Esophagus squamous epithelium (tissue), 5 donors: ENCODE data around the gene MAN2B1. TPM values are rescaled to one million over a fixed set of nuclear protein-coding genes. Genes with fewer than 3 reads are reported as not detected.
"Not testable (repeated sequence)": the region's sequence is repeated elsewhere in the genome, so short reads cannot be mapped to it uniquely, and the experiment has no call there.

Source experiments
- DNase-seq: peaks from one replicate; lab custom pipeline; 2025; lab: John Stamatoyannopoulos, UW
- H3K27ac ChIP-seq, 4 donors: fragments of 200-600 bp; sonication (generic); one replicate each; pipeline ENCODE4 v1.5.1; 2016 to 2019; ENCODE audit warnings: mild to moderate bottlenecking in 1 of 4
- H3K27me3 ChIP-seq, 4 donors: fragments of 200-600 bp; sonication (generic); 1 replicate in 3 of 4; 2 replicates in 1 of 4; pipeline versions ENCODE4 v1.5.1 to v1.6.0; 2017 to 2021; ENCODE audit warnings: antibody characterized with exemption in 1 of 4
- H3K36me3 ChIP-seq, 3 donors: fragments of 200-600 bp; sonication (generic); one replicate each; pipeline ENCODE4 v1.5.1; 2016 to 2019
- H3K4me1 ChIP-seq, 3 donors: fragments of 200-600 bp; sonication (generic); one replicate each; pipeline ENCODE4 v1.5.1; 2017 to 2019
- H3K4me3 ChIP-seq, 4 donors: fragments of 200-600 bp; sonication (generic); 1 replicate in 3 of 4; 2 replicates in 1 of 4; pipeline ENCODE4 v1.5.1; 2016 to 2019; ENCODE audit warnings: mild to moderate bottlenecking in 2 of 4, moderate library complexity in 1 of 4
- H3K9me3 ChIP-seq, 3 donors: fragments of 200-600 bp; sonication (generic); one replicate each; pipeline ENCODE4 v1.5.1; 2016 to 2019
- POLR2A ChIP-seq, 4 donors: fragments of 450-650 bp; IDR thresholded peaks; one replicate each; pipeline ENCODE4 v1.6.1; 2017; ENCODE audit warnings: antibody characterized with exemption in 4 of 4, mild to moderate bottlenecking in 4 of 4, moderate library complexity in 3 of 4
- WGBS, 2 donors: methylation state at CpG; one replicate each; pipeline ENCODE4 v1.1.5; 2018; 5-methylcytosine and 5-hydroxymethylcytosine counted together
- intact Hi-C: fragments of 100-400 bp; cut with DNase I; formaldehyde crosslinking; loops from one replicate; pipeline ENCODE4 v1.15.0; 2022
- total RNA-seq, 4 donors: library from RNA; depleted of rRNA; stranded (reverse); fragments of >200 nt; gene quantifications; one replicate each; pipeline ENCODE4 v1.1.0, GENCODE V29; 2016
- TF ChIP-seq, protein P1 (sequence below), 6 experiments: fragments of 450-650 bp in 4 of 6; fragments of 200-600 bp in 2 of 6; sonication (generic) in 2 of 6; IDR thresholded peaks; one replicate each; pipeline ENCODE4 v1.5.1; 2016 to 2019; ENCODE audit warnings: antibody characterized with exemption in 6 of 6, mild to moderate bottlenecking in 4 of 6, moderate library complexity in 4 of 6
- donor health status: DM: yes; HTN: yes; CAD: no.

The MAN2B1 gene
- total RNA-seq, 4 donors from 2014 or later = 25.5 to 55.5 (median 39.4) TPM

DNA sequence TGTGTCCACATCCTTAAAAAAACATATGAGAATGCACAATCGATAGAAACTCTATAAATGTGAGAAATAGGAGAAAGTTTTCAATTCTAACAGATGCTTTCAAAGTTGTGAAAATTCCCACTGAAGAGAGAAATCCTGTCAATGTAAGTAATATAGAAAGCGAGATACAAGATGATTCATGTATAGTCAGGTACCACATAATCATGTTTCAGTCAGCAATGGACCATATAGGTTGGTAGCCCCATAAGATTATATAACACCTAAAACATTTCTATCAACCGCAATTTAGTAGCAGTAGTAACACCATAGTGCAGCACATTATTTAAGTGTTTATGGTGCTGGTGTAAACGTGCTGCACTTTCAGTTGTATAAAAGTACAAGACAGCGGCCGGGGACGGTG lies 37.3 kb downstream of the MAN2B1 start:
- no peak for TF ChIP-seq POLR2A (IDR thresholded peaks at IDR 0.05)
- TF ChIP-seq, protein P1, sequence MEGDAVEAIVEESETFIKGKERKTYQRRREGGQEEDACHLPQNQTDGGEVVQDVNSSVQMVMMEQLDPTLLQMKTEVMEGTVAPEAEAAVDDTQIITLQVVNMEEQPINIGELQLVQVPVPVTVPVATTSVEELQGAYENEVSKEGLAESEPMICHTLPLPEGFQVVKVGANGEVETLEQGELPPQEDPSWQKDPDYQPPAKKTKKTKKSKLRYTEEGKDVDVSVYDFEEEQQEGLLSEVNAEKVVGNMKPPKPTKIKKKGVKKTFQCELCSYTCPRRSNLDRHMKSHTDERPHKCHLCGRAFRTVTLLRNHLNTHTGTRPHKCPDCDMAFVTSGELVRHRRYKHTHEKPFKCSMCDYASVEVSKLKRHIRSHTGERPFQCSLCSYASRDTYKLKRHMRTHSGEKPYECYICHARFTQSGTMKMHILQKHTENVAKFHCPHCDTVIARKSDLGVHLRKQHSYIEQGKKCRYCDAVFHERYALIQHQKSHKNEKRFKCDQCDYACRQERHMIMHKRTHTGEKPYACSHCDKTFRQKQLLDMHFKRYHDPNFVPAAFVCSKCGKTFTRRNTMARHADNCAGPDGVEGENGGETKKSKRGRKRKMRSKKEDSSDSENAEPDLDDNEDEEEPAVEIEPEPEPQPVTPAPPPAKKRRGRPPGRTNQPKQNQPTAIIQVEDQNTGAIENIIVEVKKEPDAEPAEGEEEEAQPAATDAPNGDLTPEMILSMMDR (IDR thresholded peaks at IDR 0.05) = no peak
- intact Hi-C loops = no loop called here
- peaks cover 0 to 57% (median 40%) of the 10 kb centered on the region in 3 donors for H3K9me3 ChIP-seq
- H3K27me3 ChIP-seq = no peaks in the 10 kb centered on the region
- peaks cover 32 to 76% (median 50%) of the 10 kb centered on the region in 3 donors for H3K36me3 ChIP-seq
- no peak overlapping the region for H3K4me3 ChIP-seq
- WGBS, 2 donors = 89 to 94% methylated on average over 4 to 7 of the region's 7 CpGs
- no peak for DNase-seq
- no peaks in the 10 kb centered on the region for H3K4me1 ChIP-seq
- no peak overlapping the region for H3K27ac ChIP-seq

DNA sequence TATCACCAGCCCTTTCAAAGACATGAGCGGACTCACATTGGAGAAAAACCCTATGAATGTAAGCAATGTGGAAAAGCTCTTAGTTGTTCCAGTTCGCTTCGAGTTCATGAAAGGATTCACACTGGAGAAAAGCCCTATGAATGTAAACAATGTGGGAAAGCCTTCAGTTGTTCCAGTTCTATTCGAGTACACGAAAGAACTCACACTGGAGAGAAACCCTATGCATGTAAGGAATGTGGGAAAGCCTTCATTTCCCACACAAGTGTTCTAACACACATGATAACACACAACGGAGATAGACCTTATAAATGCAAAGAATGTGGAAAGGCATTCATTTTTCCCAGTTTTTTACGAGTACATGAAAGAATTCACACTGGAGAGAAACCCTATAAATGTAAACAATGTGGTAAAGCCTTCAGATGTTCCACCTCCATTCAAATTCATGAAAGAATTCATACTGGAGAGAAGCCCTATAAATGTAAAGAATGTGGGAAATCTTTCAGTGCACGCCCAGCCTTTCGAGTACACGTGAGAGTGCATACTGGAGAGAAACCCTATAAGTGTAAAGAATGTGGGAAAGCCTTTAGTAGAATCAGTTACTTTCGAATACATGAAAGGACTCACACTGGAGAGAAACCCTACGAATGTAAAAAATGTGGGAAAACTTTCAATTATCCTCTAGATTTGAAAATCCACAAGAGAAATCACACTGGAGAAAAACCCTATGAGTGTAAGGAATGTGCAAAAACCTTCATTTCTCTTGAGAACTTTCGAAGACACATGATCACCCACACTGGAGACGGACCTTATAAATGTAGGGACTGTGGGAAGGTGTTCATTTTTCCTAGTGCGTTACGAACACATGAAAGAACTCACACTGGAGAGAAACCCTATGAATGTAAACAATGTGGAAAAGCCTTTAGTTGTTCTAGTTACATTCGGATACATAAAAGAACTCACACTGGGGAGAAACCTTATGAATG lies 38.2 kb downstream of the MAN2B1 start:
- Histone ChIP-seq H3K9me3 (peaks cover 0 to 57% (median 40%) of the 10 kb centered on the region in 3 donors), H3K27ac (no peak overlapping the region), H3K4me3 (no peak overlapping the region), H3K36me3 (peaks cover 32 to 85% (median 58%) of the 10 kb centered on the region in 3 donors), H3K4me1 (no peaks in the 10 kb centered on the region), H3K27me3 (no peaks in the 10 kb centered on the region)
- DNase-seq = no peak
- intact Hi-C loops = no loop called here
- no peak for TF ChIP-seq POLR2A (IDR thresholded peaks at IDR 0.05)
- TF ChIP-seq, protein P1 (IDR thresholded peaks at IDR 0.05) = no peak
- WGBS, 2 donors = 96% methylated on average over 17 of the region's 17 CpGs

DNA sequence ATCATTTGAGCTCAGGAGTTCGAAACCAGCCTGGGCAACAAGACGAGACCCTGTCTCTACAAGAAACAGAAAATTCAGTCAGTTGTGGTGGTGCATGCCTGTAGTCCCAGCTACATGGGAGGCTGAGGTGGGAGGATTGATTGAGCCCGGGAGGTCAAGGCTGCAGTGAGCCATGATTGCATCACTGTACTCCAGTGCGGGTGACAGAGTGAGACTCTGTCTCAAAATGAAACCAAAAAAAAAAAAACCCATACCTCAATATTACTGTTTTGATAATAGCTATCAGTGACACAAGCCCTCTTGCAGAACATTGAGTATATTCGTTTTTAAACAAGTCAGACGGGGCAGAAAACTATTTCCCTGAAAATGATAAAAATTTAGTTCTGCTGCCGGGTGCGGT lies 39.6 kb downstream of the MAN2B1 start:
- Histone ChIP-seq H3K27ac (no peak overlapping the region), H3K36me3 (peaks cover 32 to 88% (median 58%) of the 10 kb centered on the region in 3 donors), H3K9me3 (peaks cover 0 to 57% (median 40%) of the 10 kb centered on the region in 3 donors), H3K4me3 (no peak overlapping the region), H3K4me1 (peaks cover 0 to 5% (median 0%) of the 10 kb centered on the region in 3 donors), H3K27me3 (no peaks in the 10 kb centered on the region)
- WGBS, 2 donors = 87 to 94% methylated on average over 8 of the region's 8 CpGs
- DNase-seq = no peak
- TF ChIP-seq, protein P1 (IDR thresholded peaks at IDR 0.05) = no peak
- TF ChIP-seq POLR2A (IDR thresholded peaks at IDR 0.05) = no peak
- intact Hi-C loops = no loop called here

DNA sequence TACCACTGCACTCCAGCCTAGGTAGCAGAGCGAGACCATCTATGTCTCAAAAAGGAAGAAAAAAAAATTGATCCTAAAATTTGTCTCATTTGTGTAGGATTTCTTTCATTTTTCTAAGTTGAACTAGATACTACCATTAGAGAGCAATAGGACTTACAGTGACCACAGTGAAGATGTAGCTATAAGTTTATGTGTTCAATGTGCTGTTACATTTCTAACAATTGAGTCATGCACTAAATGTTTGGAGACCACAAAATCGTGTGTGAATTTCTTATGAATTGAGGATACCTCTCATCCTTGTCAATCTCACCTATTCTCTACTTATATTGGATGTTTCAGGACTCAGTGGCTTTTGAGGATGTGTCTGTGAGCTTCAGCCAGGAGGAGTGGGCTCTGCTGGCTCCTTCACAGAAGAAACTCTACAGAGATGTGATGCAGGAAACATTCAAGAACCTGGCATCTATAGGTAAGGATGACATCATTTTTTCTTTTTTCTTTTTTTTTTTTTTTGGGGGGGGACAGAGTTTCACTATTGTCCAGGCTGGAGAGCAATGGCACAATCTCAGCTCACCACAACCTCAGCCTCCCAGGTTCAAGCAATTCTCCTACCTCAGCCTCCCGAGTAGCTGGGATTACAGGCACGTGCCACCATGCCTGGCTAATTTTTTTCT lies 43.0 kb downstream of the MAN2B1 start:
- no peak for DNase-seq
- no peaks in the 10 kb centered on the region for H3K27me3 ChIP-seq
- H3K9me3 ChIP-seq = peaks cover 0 to 42% (median 25%) of the 10 kb centered on the region in 3 donors
- H3K4me1 ChIP-seq = peaks cover 0 to 14% (median 0%) of the 10 kb centered on the region in 3 donors
- intact Hi-C loops = no loop called here
- H3K36me3 ChIP-seq = peaks cover 32 to 71% (median 49%) of the 10 kb centered on the region in 3 donors
- WGBS, 2 donors = 84 to 90% methylated on average over 4 of the region's 4 CpGs
- TF ChIP-seq POLR2A (IDR thresholded peaks at IDR 0.05) = no peak
- TF ChIP-seq, protein P1 (IDR thresholded peaks at IDR 0.05) = no peak
- no peak overlapping the region for H3K27ac ChIP-seq
- no peak overlapping the region for H3K4me3 ChIP-seq

DNA sequence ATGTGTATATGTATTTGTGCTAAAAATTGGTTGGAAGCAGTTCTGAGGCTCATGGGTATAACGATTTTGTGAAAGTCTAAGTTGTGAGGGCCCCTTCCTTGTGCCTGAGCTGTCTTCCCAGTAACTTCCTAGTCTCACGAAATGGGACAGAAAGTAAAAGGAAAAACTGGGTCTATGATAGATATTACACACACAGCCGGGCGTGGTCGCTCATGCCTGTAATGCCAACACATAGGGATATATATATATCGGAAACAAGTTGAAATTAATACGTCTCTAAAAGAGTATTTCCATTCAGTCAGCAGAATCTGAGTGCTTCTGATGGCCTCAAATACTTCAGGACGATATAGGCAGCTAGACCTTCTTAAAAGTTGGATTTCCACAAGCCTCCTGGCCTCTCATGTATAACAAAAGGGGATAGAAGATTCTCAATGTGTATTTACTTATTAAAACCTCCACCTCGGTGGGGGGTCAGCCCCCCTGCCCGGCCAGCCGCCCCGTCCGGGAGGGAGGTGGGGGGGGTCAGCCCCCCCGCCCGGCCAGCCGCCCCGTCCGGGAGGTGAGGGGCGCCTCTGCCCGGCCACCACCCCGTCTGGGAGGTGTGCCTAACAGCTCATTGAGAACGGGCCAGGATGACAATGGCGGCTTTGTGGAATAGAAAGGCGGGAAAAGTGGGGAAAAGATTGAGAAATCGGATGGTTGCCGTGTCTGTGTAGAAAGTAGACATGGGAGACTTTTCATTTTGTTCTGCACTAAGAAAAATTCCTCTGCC lies 45.1 kb downstream of the MAN2B1 start:
- H3K27ac ChIP-seq, intact Hi-C loops, DNase-seq, H3K4me3 ChIP-seq, H3K27me3 ChIP-seq: not testable (repeated sequence)
- WGBS, 2 donors = 79 to 88% methylated on average over 8 of the region's 26 CpGs
- peaks cover 0 to 23% (median 0%) of the 10 kb centered on the region in 3 donors for H3K4me1 ChIP-seq
- H3K9me3 ChIP-seq = peaks cover 0 to 21% (median 7%) of the 10 kb centered on the region in 3 donors
- H3K36me3 ChIP-seq = peaks cover 16 to 57% (median 28%) of the 10 kb centered on the region in 3 donors
